Tibial artery (tissue), 4 donors: ENCODE measurements around the gene MPST.

ENCODE experiments used
- DNase-seq, 2 donors: peaks; one replicate each; pipeline ENCODE4 v3.0.0-alpha.2; 2019
- H3K27ac ChIP-seq, 2 donors: fragments of 200-600 bp; sonication (generic) in 1 of 2; 1 replicate in 1 of 2; 2 replicates in 1 of 2; pipeline ENCODE4 v1.5.1; 2018 to 2019; ENCODE audit warnings: mild to moderate bottlenecking in 1 of 2
- H3K27me3 ChIP-seq, 2 donors: fragments of 200-600 bp; sonication (generic) in 1 of 2; one replicate each; pipeline versions ENCODE4 v1.5.1 to v1.6.0; 2016 to 2019
- H3K36me3 ChIP-seq, 3 donors: fragments of 200-600 bp; sonication (generic) in 2 of 3; one replicate each; pipeline ENCODE4 v1.5.1; 2016 to 2019; ENCODE audit warnings: mild to moderate bottlenecking in 2 of 3
- H3K4me1 ChIP-seq, 4 donors: fragments of 200-600 bp; sonication (generic) in 2 of 4; 1 replicate in 3 of 4; 2 replicates in 1 of 4; pipeline ENCODE4 v1.5.1; 2016 to 2019
- H3K4me3 ChIP-seq, 2 donors: fragments of 200-600 bp; sonication (generic) in 1 of 2; 1 replicate in 1 of 2; 2 replicates in 1 of 2; pipeline ENCODE4 v1.5.1; 2018 to 2019; ENCODE audit warnings: mild to moderate bottlenecking in 2 of 2
- H3K9me3 ChIP-seq, 3 donors: fragments of 200-600 bp; sonication (generic) in 1 of 3; one replicate each; pipeline ENCODE4 v1.5.1; 2016 to 2019
- intact Hi-C: fragments of 100-400 bp; cut with DNase I; formaldehyde crosslinking; loops from one replicate; pipeline ENCODE4 v1.15.0; 2023; ENCODE audit warnings: low total_unique reads
- TF ChIP-seq, protein P1 (sequence below), 2 experiments: fragments of 200-600 bp in 1 of 2; fragments of 450-650 bp in 1 of 2; IDR thresholded peaks; one replicate each; pipeline ENCODE4 v1.5.1; 2017 to 2019; ENCODE audit warnings: antibody characterized with exemption in 2 of 2, mild to moderate bottlenecking in 1 of 2, moderate library complexity in 1 of 2

MPST gene

DNA sequence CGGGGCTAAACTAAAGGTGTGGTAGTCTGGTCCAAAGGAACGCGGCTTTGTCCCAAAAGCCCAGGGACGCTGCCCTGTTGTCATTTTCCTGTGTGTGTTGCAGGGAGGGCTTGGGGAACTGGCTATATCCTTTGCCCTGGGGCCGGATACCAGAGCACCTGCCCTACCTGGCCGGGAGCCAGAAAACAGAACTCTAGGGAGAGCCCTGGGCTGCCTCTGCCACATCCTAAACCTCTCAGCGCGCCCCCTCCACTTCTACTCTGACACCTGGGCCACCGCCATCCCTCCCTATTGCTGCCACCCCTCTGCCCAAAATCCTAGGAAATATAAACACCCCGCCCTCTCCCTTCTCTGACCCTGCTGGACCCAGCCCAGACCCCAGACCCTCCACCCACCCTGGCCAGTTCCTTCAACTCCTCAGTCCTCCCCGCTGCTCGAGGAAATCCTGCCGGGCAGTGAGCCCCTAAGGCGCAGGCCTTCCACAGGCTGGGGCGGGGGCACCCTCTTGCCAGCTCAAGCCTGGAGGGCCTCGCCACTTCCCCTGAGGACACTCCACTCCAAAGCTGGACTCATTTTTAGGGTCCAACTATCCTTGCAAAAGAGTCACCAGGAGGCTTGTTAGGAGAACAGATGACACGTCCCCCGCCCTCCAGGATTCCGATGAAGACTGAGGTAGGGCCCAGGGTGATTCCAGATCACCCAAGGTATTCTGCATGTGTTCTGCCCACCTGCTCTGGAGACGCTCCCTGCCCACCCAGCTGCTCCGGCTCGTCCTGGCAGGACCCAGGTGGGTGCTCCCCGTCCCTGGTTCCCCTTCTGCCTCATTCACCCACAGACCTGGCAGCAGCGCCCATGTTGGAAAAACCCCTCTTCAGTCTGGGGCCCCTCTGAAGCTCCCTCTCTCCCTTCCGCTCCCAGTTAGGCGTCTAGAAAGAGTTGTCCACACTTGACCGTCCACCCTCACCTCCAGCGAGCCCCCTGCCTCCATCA lies 44.2 kb downstream of the MPST start:
- Histone ChIP-seq H3K27ac (no peak overlapping the region), H3K4me1 (no peaks in the 10 kb centered on the region), H3K36me3 (peaks cover 9 to 30% (median 24%) of the 10 kb centered on the region in 3 donors), H3K9me3 (no peaks in the 10 kb centered on the region), H3K4me3 (no peak overlapping the region), H3K27me3 (peaks cover 0 to 24% of the 10 kb centered on the region in 2 donors)
- TF ChIP-seq, protein P1, sequence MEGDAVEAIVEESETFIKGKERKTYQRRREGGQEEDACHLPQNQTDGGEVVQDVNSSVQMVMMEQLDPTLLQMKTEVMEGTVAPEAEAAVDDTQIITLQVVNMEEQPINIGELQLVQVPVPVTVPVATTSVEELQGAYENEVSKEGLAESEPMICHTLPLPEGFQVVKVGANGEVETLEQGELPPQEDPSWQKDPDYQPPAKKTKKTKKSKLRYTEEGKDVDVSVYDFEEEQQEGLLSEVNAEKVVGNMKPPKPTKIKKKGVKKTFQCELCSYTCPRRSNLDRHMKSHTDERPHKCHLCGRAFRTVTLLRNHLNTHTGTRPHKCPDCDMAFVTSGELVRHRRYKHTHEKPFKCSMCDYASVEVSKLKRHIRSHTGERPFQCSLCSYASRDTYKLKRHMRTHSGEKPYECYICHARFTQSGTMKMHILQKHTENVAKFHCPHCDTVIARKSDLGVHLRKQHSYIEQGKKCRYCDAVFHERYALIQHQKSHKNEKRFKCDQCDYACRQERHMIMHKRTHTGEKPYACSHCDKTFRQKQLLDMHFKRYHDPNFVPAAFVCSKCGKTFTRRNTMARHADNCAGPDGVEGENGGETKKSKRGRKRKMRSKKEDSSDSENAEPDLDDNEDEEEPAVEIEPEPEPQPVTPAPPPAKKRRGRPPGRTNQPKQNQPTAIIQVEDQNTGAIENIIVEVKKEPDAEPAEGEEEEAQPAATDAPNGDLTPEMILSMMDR (IDR thresholded peaks at IDR 0.05), result no peak
- DNase-seq, result no peak
- intact Hi-C loops, result no loop called here

DNA sequence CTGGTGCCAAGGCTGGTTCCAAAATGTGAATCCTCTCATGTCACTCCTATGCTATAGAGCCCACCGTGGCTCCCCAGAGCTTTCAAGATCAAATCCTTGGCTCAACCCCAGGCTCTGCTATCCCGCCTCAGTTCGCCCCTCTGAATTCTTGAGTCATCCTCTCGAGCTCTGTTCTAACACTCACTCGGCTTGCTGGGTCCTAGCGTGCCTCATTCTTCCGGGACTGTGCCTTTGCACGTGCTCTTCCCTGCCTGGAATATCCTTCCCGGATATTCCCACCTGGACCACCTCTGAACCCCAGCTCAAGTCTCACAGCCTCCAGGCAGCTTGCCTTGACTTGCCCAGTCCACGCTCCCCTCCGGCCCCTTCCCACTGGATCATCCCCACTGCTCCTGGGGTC lies 45.0 kb downstream of the MPST start:
- peaks cover 9 to 21% (median 17%) of the 10 kb centered on the region in 3 donors for H3K36me3 ChIP-seq
- intact Hi-C loops, result no loop called here
- no peak overlapping the region for H3K4me3 ChIP-seq
- no peak overlapping the region for H3K27ac ChIP-seq
- TF ChIP-seq, protein P1 (IDR thresholded peaks at IDR 0.05), result no peak
- H3K4me1 ChIP-seq, result no peaks in the 10 kb centered on the region
- H3K27me3 ChIP-seq, result peaks cover 0 to 32% of the 10 kb centered on the region in 2 donors
- no peaks in the 10 kb centered on the region for H3K9me3 ChIP-seq
- DNase-seq, result no peak

DNA sequence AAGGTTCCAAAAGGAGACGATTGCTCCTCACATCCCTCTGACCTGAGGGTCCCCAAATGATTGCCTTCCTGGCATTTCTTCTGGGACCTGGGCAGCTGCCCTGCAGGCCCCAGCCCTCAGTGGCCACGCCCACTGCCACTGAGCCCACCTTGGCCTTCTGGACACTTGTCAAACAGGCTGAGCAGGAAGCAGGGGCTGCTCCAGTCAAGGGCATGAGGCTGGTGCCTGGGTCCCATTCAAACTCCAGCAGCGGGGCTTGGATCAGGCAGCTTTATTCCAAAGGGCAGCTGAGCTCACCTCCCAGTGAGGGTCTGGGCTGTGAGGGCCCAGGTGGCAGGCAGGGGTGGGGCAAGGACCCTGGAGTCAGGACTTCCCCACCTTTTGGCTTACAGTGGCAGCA lies 45.6 kb downstream of the MPST start:
- H3K4me1 ChIP-seq, result no peaks in the 10 kb centered on the region
- no peak overlapping the region for H3K27ac ChIP-seq
- H3K36me3 ChIP-seq, result peaks cover 9 to 15% (median 11%) of the 10 kb centered on the region in 3 donors
- peaks cover 0 to 38% of the 10 kb centered on the region in 2 donors for H3K27me3 ChIP-seq
- no peak for DNase-seq
- TF ChIP-seq, protein P1 (IDR thresholded peaks at IDR 0.05), result no peak
- H3K4me3 ChIP-seq, result no peak overlapping the region
- intact Hi-C loops, result no loop called here
- no peaks in the 10 kb centered on the region for H3K9me3 ChIP-seq

DNA sequence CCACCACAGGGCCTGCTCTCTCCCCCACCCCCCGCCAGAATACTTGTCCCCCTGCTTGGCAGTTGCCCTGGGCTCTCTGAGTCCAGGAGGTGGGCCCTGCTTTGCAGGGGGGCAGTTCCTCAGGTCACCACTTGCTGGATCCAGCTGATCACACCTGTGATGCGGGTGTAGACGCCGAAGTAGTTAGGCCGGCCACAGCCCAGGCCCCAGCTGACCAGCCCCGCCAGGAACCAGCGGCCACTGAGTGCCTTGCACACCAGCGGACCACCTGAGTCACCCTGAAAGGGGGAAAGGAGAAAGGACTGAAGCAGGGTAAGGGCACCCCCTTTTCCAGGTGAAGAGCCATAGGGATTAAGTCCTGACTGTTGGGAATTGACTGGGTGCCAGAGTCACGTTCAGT lies 46.4 kb downstream of the MPST start:
- Histone ChIP-seq H3K4me3 (no peak overlapping the region), H3K36me3 (peaks cover 3 to 7% (median 6%) of the 10 kb centered on the region in 3 donors), H3K9me3 (no peaks in the 10 kb centered on the region), H3K27me3 (peaks cover 0 to 46% of the 10 kb centered on the region in 2 donors), H3K4me1 (no peaks in the 10 kb centered on the region), H3K27ac (no peak overlapping the region)
- DNase-seq, result no peak
- intact Hi-C loops, result no loop called here
- TF ChIP-seq, protein P1 (IDR thresholded peaks at IDR 0.05), result no peak

DNA sequence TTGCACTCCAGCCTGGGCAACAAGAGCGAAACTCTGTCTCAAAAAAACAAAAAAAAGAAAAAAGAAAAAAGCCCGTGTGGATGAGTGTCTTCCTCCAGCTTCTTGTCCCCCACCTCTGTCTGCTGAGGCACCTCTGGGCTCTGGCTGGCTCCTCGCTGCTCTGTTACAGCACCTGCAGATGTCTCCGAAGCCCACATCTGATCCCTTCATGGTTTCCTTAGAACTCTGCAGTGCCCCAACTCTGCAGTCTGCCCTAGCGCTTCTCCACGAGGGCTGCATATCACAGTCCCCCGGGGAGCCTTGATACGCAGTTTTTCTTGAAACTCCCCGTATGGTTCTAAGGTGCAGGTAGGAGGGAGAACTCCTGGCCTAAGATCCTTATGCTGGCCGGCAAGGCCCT lies 47.9 kb downstream of the MPST start:
- TF ChIP-seq, protein P1 (IDR thresholded peaks at IDR 0.05), result no peak
- Histone ChIP-seq H3K27ac (no peak overlapping the region), H3K27me3 (peaks cover 0 to 46% of the 10 kb centered on the region in 2 donors), H3K4me1 (no peaks in the 10 kb centered on the region), H3K4me3 (no peak overlapping the region), H3K36me3 (no peaks in the 10 kb centered on the region), H3K9me3 (no peaks in the 10 kb centered on the region)
- DNase-seq, result no peak
- intact Hi-C loops, result no loop called here
